HepG2 (cell line): ENCODE results near the gene AARS2. TPM values are rescaled to one million over a fixed set of nuclear protein-coding genes. Genes with fewer than 3 reads are reported as not detected.

Source experiments
- TIGD3 ChIP-seq: sonication (generic); formaldehyde crosslinking; IDR thresholded peaks from 2 replicates; pipeline ENCODE4 v1.5.1; 2020; ENCODE audit warnings: mild to moderate bottlenecking, missing genetic modification reagents, borderline replicate concordance
- ZFP1 ChIP-seq: IDR thresholded peaks from 2 replicates; pipeline ENCODE4 v1.6.1; 2016
- ZNF407 ChIP-seq: sonication (generic); formaldehyde crosslinking; IDR thresholded peaks from one replicate; pipeline ENCODE4 v1.5.1; 2020; ENCODE audit warnings: mild to moderate bottlenecking, missing genetic modification reagents; ENCODE audit errors: not compliant biosample characterization
- ZNF552 ChIP-seq: sonication (generic); formaldehyde crosslinking; IDR thresholded peaks from 2 replicates; pipeline ENCODE4 v1.9.0; 2022; ENCODE audit warnings: missing genetic modification reagents, mild to moderate bottlenecking, borderline replicate concordance
- ZNF841 ChIP-seq: sonication (generic); formaldehyde crosslinking; IDR thresholded peaks from 2 replicates; pipeline ENCODE4 v1.8.1; 2023; ENCODE audit warnings: missing genetic modification reagents, borderline replicate concordance
- polyA plus RNA-seq, 8 experiments: library from polyadenylated mRNA; depleted of rRNA in 3 of 8; stranded (reverse) in 7 of 8; unstranded in 1 of 8; fragments of >200 nt; fragmentation: Illumina TruSeq in 4 of 8; extraction: Trizol in 4 of 8; gene quantifications; 2 replicates each; pipeline versions ENCODE4 v1.2.1 to v1.2.3, GENCODE V29; 2011 to 2016; ENCODE audit warnings: low read depth in 4 of 8, missing spikeins in 1 of 8, mixed read lengths in 1 of 8; ENCODE audit not compliant: insufficient read depth in 1 of 8
- total RNA-seq, 5 experiments: library from RNA; depleted of rRNA; stranded (reverse); fragments of >200 nt; fragmentation: Illumina TruSeq; extraction: Trizol; gene quantifications; 2 replicates each; pipeline ENCODE4 v1.2.3, GENCODE V29; 2016; ENCODE audit warnings: low read depth in 1 of 5

AARS2 gene
- total and polyA plus RNA-seq, 2 of the 13 experiments (the other 11 are each of a cell fraction or from before 2014, with no cell fraction given) = 7.5 to 24.1 TPM

- TF ChIP-seq ZNF407 (no peak), ZNF552 (CRISPR knock-in tag) (no peak), ZFP1 (CRISPR knock-in tag) (no peak), ZNF841 (CRISPR knock-in tag) (no peak), TIGD3 (no peak)
Measured at GRCh38 chr6:44356487-44356886, 43.3 kb upstream of the AARS2 start (continued).
